ENCODE results near the gene ADAMTS15.

Gene ADAMTS15

DNA sequence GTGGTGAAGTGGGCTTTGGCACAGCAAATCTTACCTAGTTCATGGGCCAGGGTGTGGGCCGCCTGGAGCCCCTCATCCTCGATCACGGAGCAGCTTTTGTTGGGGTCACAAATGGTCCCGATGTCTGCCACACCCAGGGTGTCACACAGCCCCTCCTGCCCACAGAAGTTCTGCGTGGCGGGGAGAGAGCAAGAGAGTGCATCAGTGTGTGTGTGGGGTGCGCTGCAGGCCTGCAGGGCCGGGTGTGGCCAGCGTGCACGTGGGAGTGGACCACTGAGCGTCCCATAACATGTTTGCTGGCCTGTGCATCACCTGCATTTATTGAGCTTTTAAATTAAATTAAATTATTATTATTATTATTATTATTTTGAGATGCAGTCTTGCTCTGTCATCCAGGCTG lies 31.5 kb upstream of the ADAMTS15 start:
- DNase-seq (ENCODE audit: low read depth, low spot score), result no peak

DNA sequence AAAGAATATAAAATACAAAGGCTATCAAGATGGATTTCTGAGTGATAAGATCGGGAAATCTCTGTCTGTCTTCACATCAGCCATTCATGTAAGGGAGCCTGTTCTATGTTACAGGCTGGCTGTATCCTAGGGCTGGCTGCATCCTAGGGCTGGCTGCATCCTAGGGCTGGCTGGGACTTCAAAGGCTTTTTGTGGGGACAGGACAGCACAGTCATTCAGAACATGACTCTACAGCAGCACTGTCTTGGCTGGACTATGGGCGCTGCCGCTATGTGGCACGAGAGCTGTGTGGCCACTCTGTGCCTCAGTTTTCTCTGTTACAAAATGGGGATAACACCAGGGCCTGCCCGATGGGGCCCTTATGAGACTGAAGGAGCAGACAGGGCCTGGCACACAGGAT lies 30.2 kb upstream of the ADAMTS15 start:
- no peak for DNase-seq (ENCODE audit: low read depth, low spot score)

DNA sequence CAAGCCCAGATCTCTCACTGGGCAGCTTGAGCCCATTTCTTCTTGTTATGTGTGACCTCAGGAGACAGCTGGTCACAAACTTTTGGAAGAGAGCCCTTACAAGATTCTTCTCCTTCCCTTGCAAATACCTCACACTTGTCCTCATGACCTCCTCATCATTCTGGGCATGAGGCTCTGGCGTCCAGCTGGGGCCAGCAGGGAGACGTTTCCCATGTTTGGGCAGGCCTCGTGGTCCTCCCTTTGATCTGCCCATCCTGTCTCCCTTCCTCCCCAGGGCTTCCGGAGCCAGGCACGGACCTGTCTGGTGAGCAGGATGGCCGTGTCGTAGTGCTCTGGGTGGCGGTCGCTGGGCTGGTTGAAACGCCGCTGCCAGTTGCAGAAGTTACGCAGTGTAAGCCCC lies 29.7 kb upstream of the ADAMTS15 start:
- DNase-seq (ENCODE audit: low read depth, low spot score), result no peak

GRCh38 chr11:130420478-130421198 lies 27.8 kb upstream of the ADAMTS15 start:
- DNase-seq (ENCODE audit: low read depth, low spot score), result no peak

DNA sequence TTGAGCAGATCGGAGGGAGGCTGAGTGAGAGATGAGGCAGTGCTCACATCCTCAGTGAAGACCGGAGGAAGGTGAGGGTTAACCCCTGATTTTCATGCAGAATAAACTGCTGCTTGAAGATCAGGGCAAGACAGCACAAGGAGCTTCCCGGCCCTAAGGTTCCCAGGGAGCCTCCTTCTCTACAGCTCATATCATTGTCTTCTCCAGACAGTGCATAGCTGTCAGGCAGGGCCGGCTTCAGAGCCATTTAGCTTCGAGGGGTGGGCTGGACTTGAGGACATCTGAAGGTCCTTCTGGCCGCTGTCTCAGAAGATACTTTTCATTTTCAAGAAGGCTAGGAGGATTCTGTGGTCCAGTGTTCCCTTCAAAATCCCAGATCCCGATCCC lies 27.3 kb upstream of the ADAMTS15 start:
- DNase-seq (ENCODE audit: low read depth, low spot score), result no peak

- DNase-seq (ENCODE audit: low read depth, low spot score), result no peak
Observed at GRCh38 chr11:130421697-130422096, 26.7 kb upstream of the ADAMTS15 start.

DNA sequence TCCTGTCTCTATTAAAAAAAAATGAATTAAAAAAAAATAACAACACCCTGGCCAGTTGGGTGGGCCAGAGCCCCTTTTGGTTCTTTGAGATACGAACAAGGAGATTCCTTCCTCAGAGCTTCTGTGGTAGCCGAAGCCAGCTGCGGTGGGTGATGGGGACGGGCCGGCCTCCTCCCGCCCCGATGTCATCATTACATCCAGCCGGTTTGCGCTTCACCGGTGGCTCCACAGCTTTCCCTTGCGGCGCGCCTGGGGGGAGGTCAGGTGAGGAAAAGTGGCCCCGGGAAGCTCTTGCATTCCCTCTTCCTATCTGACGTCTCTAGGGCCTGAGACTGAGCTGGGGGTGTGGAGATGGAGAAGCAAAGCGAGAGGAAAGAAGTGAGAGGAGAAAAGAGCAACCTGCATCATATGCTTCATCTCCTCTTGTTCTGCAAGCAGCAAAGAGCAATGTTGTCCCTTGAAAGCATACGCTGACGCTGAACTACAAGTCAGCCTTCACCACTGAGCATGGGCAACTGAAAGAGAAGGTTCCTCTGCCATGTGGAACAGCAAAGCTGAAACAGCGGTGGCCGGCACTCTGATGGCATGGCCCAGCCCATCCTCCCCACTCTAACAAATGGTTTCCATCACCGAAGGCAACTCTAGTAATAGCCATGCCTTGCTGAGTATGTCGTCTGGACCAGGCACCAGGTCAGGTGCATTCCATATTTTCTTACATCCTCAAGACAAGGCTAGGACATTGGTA lies 26.0 kb upstream of the ADAMTS15 start:
- DNase-seq (ENCODE audit: low read depth, low spot score), result no peak

DNA sequence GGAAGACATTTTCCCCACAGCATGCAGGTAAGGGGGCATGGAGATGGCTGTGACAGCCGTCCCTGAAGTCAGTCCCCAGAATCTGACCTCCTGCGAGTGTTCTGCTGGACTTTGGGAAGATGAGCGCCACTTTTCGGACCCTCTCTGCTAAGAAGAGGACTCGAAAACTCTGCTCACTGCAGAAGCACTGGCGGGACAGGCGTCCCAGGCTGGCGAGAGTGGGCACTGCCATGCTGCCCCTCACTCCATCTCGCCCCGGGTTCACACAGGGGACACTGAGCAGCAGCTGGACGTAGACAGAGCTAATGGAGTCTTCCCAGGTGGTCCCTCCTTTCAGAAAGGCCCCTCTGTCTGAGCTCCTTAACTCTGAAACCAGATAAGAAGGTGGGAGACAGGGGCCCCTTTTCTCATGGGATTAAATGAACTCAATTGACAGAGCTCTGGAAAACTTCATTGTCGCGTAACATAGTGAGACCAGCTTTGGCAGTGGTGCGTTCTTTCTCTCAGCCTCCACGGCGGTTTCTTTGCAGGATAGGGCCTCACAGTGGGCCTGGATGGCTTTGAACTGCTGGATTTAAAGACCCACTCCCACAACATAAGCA lies 24.8 kb upstream of the ADAMTS15 start:
- no peak for DNase-seq (ENCODE audit: low read depth, low spot score)

- no peak for DNase-seq (ENCODE audit: low read depth, low spot score)
Observed at GRCh38 chr11:130424613-130425140, 23.8 kb upstream of the ADAMTS15 start.

GRCh38 chr11:130425156-130425555 lies 23.3 kb upstream of the ADAMTS15 start:
- DNase-seq (ENCODE audit: low read depth, low spot score), result no peak

- no peak for DNase-seq (ENCODE audit: low read depth, low spot score)
Observed at GRCh38 chr11:130426223-130426836, 22.1 kb upstream of the ADAMTS15 start.

DNA sequence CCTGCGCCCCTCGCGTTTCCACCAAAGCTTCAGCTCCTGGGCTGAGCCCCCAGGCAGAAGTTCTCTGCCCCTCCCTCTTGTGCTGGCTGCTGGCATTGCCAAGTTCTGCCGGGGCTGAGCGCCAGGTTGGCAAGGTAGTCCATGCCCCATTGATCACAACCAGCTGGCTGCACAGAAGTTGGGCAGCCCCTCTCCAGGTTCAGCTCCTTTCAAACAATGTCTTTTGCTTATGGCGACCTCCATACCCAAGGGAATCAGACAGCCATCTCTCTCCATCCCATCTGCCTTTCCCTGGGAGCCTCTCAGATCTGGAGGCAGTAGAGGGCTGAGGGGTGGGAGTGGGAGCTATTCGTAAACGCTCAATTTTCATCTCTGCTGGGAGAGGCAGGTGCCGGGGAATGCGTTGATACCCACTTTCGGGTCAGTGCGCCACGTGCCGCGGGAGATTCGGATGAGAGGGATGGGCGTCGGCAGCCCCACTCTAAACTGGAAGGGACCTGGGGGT lies 21.6 kb upstream of the ADAMTS15 start:
- DNase-seq (ENCODE audit: low read depth, low spot score), result no peak

- DNase-seq (ENCODE audit: low read depth, low spot score), result no peak
Observed at GRCh38 chr11:130427581-130428315, 20.7 kb upstream of the ADAMTS15 start.

- DNase-seq (ENCODE audit: low read depth, low spot score), result no peak
Observed at GRCh38 chr11:130428316-130429119, 19.9 kb upstream of the ADAMTS15 start, which contains the start of gene ADAMTS8. TSS of gene ADAMTS8 (minus strand) at chr11:130428609. CDS start at chr11:130428286, 323 bp downstream.

- DNase-seq (ENCODE audit: low read depth, low spot score), result no peak
Observed at GRCh38 chr11:130429120-130429681, 19.2 kb upstream of the ADAMTS15 start.

- no peak for DNase-seq (ENCODE audit: low read depth, low spot score)
Observed at GRCh38 chr11:130429983-130430382, 18.5 kb upstream of the ADAMTS15 start.

- peak; percentile 82 for DNase-seq (ENCODE audit: low read depth, low spot score)
Observed at GRCh38 chr11:130431331-130431773, 17.1 kb upstream of the ADAMTS15 start.

DNA sequence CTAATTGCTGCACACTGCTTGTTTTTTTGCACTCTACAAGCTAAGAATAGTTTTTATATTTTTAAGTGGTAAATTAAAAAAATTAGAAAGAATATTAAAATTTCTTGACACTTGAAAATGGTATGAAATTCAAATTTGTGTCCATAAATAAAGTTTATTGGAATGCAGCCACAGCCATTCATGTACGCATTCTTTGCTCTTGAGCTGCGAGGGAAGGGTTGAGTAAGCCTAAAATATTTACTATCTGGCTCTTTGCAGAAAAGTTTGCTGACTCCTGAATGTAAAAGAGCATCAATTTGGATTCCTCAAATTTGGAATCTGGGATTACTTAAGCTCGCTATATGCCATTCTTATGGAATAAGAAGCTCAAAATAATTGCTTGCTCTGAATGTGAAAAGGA lies 16.6 kb upstream of the ADAMTS15 start:
- DNase-seq (ENCODE audit: low read depth, low spot score), result no peak

DNA sequence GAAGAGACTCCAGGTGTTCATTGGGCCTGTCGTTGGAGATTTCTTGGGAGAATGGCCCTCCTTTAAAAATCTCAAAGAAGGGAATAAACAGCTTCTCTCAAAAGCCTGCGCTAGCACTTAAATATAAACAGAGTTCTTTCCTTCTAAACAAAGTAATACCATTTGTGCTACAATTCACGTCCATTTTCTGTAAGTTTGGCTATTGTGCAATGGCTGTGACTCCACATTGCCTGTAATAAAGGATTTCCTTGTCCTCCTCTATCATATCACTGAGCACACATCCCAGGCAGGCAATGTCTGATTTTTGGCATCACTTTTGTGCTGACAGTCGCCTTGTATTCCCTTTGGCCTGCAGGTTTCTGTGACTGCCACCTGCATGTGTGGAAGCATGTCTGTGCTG lies 15.1 kb upstream of the ADAMTS15 start:
- DNase-seq (ENCODE audit: low read depth, low spot score), result no peak

Measured in iPS DF 19.7 (cell line).